IgD-negative memory B cell (primary cell): ENCODE measurements around the gene FAM20C. TPM values are rescaled to one million over a fixed set of nuclear protein-coding genes. Genes with fewer than 3 reads are reported as not detected.

Source experiments
- H3K27ac Mint-ChIP-seq, 3 donors: one replicate each; pipeline ENCODE4 v1.8.0; 2020 to 2022; ENCODE audit warnings: mild to moderate bottlenecking in 3 of 3, mixed read lengths in 3 of 3, moderate library complexity in 1 of 3
- H3K27me3 Mint-ChIP-seq: one replicate; pipeline ENCODE4 v1.8.0; 2021; ENCODE audit warnings: mixed read lengths
- H3K36me3 Mint-ChIP-seq: one replicate; pipeline ENCODE4 v1.8.0; 2020; ENCODE audit warnings: mild to moderate bottlenecking, mixed read lengths
- H3K4me1 Mint-ChIP-seq, 3 donors: one replicate each; pipeline ENCODE4 v1.8.0; 2020 to 2022; ENCODE audit warnings: mixed read lengths in 3 of 3, mild to moderate bottlenecking in 1 of 3
- H3K4me3 Mint-ChIP-seq, 4 donors: one replicate each; pipeline ENCODE4 v1.8.0; 2020 to 2022; ENCODE audit warnings: mild to moderate bottlenecking in 4 of 4, mixed read lengths in 4 of 4, moderate library complexity in 3 of 4
- H3K9me3 Mint-ChIP-seq, 3 donors: one replicate each; pipeline ENCODE4 v1.8.0; 2020 to 2021; ENCODE audit warnings: mixed read lengths in 3 of 3, mild to moderate bottlenecking in 1 of 3
- polyA plus RNA-seq: library from polyadenylated mRNA; unstranded; fragments of 300-500 nt; fragmentation: Illumina TruSeq; gene quantifications from one replicate; pipeline ENCODE4 v1.2.3, GENCODE V29; 2021

The FAM20C gene
- polyA plus RNA-seq, 1 donor from 2014 or later: not detected

DNA sequence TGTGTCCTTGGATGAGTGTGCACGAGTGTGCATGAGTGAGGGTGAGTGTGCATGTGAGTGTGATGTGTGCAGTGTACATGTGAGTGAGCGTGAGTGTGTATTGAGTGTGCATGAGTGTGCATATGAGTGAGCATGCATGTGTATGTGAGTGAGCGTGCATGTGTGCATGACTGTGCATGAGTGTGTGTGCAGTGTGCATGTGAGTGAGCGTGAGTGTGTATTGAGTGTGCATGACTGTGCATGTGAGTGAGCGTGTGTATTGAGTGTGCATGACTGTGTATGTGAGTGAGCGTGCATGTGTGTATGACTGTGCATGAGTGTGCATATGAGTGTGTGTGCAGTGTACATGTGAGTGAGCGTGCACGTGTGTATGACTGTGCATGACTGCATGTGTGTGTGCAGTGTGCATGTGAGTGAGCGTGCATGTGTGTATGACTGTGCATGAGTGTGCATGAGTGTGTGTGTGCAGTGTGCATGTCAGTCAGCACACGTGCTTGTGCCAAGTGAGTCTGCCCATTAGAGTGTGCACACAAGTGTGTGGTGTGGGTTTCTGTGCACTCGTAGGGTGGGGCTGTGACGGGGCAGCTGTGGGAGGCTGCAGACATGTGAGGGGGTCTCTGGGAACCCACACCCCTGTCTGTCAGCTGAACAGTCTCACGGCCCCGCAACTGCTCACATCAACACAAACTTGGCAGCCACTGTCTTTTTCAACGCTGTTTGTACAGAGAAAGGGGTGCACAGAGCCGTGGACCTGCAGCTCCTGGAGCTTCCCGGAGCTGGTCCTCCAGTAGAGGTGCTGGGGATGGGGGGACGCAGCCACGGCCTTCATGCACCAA, 112.4 kb downstream of the FAM20C start:
- peaks cover 1% of the 10 kb centered on the region for H3K27me3 Mint-ChIP-seq
- H3K9me3 Mint-ChIP-seq: peaks cover 4 to 12% (median 6%) of the 10 kb centered on the region in 3 donors
- no peaks in the 10 kb centered on the region for H3K36me3 Mint-ChIP-seq
- H3K4me1 Mint-ChIP-seq: peaks cover 0 to 2% (median 0%) of the 10 kb centered on the region in 3 donors
- no peak overlapping the region for H3K27ac Mint-ChIP-seq
- no peak overlapping the region for H3K4me3 Mint-ChIP-seq

DNA sequence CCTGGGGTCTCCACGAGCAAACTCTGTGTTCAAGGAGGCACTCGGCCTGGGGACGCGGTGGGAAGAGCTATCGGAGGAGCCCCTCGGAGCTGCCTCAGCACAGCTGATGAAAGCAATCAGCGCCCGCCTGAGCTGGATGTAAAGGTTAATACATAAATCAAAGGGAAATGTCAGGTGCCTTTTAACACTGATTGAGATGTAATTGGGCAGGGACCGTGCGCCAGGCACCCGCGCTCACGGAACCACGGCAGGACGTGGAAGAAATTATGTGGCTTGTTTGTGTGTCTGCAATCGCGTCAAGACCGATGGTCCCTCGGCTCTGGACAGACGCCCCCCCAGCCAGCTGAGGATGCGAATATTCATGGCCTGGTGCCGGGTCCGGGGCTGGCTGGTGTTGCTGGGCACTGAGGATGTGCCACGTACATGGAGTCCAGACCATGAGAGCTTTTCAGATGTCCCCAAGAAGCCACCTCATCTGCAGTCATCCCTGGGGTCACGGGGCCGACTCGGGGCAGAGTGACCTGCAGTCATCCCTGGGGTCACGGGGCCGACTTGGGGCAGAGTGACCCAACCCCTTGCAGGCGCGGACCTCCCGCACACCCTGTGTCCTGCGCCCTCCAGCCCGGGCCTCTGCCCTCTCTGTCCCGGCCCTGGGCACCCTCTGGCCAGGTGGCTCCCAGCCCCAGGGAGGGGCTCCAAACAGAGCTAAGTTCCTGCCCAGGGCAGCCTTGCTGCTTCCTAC, 113.2 kb downstream of the FAM20C start:
- peaks cover 4 to 12% (median 6%) of the 10 kb centered on the region in 3 donors for H3K9me3 Mint-ChIP-seq
- peaks cover 1% of the 10 kb centered on the region for H3K27me3 Mint-ChIP-seq
- H3K36me3 Mint-ChIP-seq: no peaks in the 10 kb centered on the region
- H3K4me3 Mint-ChIP-seq: no peak overlapping the region
- peaks cover 0 to 2% (median 0%) of the 10 kb centered on the region in 3 donors for H3K4me1 Mint-ChIP-seq
- H3K27ac Mint-ChIP-seq: no peak overlapping the region

DNA sequence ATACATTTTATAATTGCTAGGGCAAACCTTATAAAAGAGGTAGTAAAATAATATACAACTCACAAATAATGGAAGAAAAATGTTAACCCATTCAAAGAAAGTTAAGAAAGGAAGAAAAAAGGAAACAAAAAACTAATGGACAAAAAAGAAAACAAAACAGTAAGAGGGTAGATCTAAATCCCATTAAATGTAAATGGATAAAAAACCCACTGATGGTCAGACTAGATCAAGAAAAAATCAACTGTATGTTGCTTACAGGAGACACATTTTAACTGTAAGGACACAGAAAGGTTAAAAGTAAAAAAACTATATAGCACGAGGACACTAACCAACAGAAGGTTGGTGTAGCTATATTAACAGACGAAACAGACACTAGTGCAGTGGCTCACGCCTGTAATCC, 115.6 kb downstream of the FAM20C start:
- Mint-ChIP-seq H3K4me3 (no peak overlapping the region), H3K9me3 (peaks cover 4 to 12% (median 6%) of the 10 kb centered on the region in 3 donors), H3K36me3 (no peaks in the 10 kb centered on the region), H3K27ac (no peak overlapping the region), H3K4me1 (peaks cover 0 to 2% (median 0%) of the 10 kb centered on the region in 3 donors), H3K27me3 (peaks cover 1% of the 10 kb centered on the region)

DNA sequence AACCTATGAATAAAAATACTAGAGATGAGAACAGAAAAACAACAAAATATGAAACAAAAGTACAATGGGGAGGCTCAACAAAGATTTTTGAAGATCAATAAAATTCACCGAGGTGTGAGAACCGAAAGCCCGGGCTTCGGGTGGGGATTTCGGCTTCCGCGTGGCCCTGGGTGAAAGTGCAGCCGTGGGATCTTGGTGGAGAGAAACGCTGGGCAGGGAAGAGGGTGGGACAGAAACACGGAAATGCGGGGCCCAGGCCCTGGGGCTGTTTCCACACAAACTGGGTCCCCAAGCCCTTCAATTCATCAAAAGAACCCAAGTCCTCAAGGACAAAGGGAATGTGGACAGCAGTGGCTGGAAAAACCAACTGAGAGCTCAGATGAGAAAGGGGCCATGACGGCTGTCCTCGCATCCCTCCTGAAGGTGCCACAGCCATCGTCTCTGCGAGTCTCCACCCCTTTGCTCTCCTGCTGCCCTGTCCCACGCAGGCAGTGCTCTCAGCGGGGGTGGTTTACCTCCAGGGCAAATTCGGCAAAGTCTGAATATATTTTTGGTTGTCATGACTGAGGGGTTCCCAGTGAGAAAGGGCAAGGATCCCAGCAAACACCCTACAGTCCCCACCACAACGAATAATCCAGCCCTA, 117.3 kb downstream of the FAM20C start:
- Mint-ChIP-seq H3K27me3 (no peaks in the 10 kb centered on the region), H3K9me3 (peaks cover 4 to 10% (median 5%) of the 10 kb centered on the region in 3 donors)

More for the DNA sequence above, 117.3 kb downstream of the FAM20C start:
- H3K4me3 Mint-ChIP-seq: no peak overlapping the region
- H3K4me1 Mint-ChIP-seq: no peaks in the 10 kb centered on the region
- no peaks in the 10 kb centered on the region for H3K36me3 Mint-ChIP-seq
- no peak overlapping the region for H3K27ac Mint-ChIP-seq

Other genes with a start within 250 kb of the FAM20C start
- gene FOXL3, start 97.6 kb downstream of the FAM20C start, polyA plus RNA-seq: not detected